HG02840 (cell line): ENCODE measurements around the gene PXT1.
A peak's percentile ranks its signal among the peaks of the same experiment; 100 is the strongest.
"Not testable (repeated sequence)": the region's sequence is repeated elsewhere in the genome, so short reads cannot be mapped to it uniquely, and the experiment has no call there.

Source experiments
- ATAC-seq: cut with Tn5 transposase; IDR thresholded peaks from one replicate; pipeline ENCODE4 v1.9.1; 2021; ENCODE audit warnings: mild to moderate bottlenecking, moderate library complexity, moderate number of reproducible peaks; ENCODE audit not compliant: unreplicated experiment, low FRiP score

The PXT1 gene

DNA sequence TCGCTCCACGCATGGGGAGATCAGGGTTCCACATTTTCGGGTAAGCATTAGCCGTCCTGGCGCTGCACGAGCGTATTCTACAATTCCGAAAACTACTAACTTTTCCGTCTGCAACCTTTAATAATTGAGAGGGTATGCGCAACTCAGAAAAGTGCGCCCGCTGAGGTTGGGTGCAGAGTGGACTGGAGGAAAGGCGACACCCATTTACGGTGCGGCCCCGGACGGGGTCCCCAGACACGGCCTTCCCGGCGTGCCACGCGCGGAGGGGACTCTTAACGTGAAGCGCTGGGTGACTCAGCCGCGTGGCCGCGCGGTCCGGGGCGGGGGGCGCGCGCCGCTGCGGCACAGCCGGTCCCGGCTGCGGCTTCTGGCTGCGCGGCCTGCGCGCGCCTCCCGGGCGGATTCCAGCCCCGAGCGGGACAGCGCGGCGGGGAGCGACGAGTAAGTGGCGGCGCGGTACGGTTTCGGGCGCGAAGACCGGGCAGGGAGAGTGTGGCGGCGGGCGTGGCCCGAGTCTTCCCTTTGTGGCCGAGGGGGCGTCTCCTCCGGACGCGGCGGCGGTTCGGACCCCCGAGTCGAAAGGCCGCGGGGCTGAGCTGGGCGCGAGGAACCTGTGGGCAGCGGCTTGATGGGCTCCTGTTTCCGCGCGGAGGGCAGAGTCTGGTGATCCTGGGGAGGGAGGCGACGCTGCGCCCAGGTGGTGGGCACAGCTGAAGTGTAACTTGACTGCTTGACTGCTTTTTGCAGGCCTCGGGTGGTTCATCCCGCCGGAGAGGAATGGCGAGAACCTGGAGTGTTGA is at the start of gene PXT1, which contains the start of gene KCTD20:
TSS of gene PXT1 (minus strand) at position 184 of the 800 bp plus-strand sequence. CDS start 16,772 bp downstream, outside the sequence.
TSS of gene KCTD20 (plus strand) at position 330 of the 800 bp plus-strand sequence. CDS start 27,098 bp downstream, outside the sequence.
- peak; percentile 88 for ATAC-seq

GRCh38 chr6:36492092-36492491 is 49.4 kb upstream of the PXT1 start:
- no peak for ATAC-seq

DNA sequence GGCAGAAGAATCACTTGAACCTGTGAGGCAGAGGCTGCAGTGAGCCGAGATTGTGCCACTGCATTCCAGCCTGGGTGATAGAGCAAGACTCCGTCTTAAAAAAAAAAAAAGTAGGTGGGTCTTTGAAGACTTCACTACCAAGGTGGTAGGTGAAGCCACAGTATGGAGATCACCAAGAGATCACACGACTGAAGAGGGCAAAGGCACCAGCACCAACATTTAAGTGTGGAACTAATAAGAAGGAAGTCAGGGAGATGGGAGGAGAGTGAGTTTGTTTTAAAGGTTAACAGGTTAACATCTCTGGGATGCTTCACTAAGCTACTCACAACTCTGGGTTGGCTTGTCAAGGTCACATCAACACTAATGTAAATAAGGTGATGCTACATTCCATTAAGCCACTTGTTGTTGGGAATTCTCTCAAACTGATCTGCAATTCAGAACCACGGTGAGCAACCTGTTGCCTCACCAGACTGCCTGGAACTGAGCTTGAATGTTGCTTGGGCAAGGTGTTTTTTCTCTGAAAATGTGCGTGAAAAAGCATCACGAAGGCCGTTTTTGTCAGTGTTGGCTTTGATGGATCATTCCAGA is 48.8 kb upstream of the PXT1 start:
- ATAC-seq, result no peak

- ATAC-seq, result no peak
These were observed 46.8 kb upstream of the PXT1 start for GRCh38 chr6:36489426-36489825.

- no peak for ATAC-seq
These were observed 45.6 kb upstream of the PXT1 start for GRCh38 chr6:36488221-36488620.

GRCh38 chr6:36487698-36488097 is 45.0 kb upstream of the PXT1 start:
- no peak for ATAC-seq

DNA sequence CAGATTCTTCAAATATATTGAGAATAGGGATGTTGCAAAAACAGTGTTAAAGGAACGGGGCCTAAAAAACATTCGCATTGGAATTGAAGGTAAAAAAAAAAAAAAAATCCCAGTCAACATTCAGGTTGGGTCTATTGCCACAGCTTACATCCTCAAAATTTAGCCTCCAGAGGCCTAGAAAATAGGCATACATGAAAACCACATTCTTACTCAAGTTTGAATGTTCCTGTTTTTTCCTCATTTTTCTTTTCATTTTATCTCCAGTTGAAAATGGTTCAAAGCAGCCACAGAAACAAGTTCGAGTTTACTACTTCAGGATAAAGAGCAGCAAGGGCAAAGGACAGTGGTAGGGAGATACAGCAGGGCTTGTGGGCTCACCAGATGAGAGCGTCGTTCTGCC is 42.1 kb upstream of the PXT1 start:
- ATAC-seq, result no peak

- ATAC-seq, result not testable (repeated sequence)
These were observed 40.7 kb upstream of the PXT1 start for GRCh38 chr6:36483326-36483725.

DNA sequence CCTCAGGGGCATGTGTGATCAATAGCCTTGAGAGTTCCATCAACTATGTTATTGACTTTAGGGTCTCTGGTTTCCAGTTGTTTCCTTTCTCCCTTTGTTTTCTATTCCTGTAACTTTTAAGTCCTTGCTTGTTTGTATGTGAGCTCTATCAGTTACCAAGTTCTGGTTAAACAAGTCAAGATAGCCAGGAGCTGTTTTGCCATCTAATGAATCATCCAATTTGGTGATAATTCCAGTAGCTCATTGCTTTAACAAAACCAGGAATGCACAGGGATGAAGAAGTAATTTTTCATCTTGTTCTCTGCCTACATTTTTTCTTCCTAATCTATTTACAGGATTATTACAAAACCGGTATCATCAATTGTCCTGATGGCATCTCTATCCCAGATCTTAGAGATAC is 36.6 kb upstream of the PXT1 start:
- ATAC-seq, result no peak

DNA sequence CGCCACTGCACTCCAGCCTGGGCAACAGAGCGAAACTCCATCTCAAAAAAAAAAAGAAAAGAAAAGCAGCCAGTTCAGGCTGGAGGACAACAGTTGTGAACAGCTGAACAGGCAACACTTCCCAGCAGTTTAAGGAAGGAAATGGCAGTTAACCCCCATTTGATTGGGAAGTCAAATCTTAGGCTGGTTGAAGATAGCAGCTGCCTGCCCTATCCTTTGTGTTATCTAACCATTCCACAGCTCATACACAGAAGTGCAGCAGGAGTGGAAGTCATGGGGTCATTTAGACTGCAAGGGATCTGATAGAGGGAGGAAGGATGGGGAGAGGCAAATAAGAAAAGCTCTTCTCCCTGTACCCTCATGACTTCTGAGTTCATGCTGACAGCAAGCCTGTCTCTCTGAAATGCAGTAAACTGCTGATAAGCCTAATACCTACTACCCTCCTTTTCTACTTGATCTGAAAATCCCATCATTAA is 35.4 kb upstream of the PXT1 start:
- no peak for ATAC-seq

GRCh38 chr6:36469946-36470345 is 27.3 kb upstream of the PXT1 start:
- ATAC-seq, result no peak

GRCh38 chr6:36469148-36469661 is 26.6 kb upstream of the PXT1 start:
- ATAC-seq, result no peak

DNA sequence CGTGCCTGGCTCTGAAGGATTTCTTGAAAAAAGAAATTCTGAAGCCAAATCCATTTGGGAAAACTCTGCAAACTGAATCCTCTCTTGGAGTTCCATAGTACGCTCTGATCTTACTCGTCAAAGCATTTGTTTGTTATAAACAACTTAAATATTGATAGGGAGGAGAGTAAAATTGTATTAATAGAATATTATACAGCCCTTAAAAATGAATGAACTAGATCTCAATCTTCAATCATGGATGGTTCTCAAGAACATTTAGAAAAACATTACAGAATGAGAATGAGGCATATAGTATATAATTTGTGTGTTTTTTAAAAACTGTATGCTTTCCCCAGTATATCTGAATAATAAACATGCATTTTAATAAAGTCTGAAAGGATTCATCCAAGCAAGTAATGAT is 25.0 kb upstream of the PXT1 start:
- no peak for ATAC-seq

GRCh38 chr6:36464233-36464632 is 21.6 kb upstream of the PXT1 start:
- no peak for ATAC-seq

DNA sequence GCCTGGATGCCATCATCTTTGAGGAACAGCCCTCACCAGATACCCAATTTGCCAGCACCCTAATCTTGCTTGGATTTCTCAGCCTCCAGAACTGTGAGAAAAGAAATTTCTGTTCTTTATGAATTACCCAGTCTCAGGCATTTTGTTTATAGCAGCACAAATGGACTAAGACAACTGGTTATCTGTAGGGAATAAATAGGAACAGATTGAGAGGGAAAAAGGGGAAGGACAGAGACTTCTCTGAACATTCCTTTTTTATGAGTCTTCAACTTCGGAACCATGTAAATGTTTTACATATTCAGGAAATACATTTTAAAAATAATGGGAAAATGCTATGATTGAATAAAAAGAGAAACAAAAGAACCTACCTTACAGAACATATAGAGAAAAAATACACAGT is 21.0 kb upstream of the PXT1 start:
- ATAC-seq, result no peak

DNA sequence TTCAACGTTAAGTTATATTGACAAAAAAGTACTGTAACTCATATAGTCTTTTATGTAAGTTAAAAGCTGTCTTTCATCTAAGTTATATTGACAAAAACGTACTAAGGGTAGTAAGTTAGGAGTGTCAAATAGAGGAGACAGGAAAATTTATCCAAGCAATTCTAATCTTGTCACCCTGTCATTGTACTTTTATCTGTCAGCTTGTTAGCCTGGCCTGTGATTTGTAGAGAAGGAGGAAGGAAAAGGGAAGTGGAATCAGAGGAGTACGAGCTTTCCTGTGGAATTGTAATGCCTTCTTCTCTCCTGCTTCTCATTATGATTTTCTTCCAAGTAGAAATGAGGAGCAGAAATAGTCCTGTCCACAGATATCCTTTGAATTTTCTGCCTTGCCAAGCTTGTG is 19.0 kb upstream of the PXT1 start:
- no peak for ATAC-seq

- ATAC-seq, result no peak
These were observed 18.3 kb upstream of the PXT1 start for GRCh38 chr6:36460916-36461315.

DNA sequence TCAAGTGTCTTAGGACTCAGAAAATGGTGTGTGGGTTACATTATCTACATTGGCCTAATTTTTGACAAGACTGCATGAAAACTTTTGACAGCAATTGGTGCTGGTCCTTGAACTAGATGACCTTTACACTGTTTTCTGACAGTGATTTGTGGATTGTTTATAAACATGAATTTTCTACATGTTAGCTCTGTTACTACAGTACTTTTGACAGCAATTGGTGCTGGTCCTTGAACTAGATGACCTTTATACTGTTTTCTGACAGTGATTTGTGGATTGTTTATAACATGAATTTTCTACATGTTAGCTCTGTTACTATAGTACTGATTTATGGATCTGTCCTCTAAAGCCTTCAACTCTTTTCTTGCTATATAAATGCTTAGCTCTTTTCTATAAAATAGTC is 16.8 kb upstream of the PXT1 start:
- ATAC-seq, result no peak

GRCh38 chr6:36455486-36456027 is 12.9 kb upstream of the PXT1 start:
- ATAC-seq, result no peak

DNA sequence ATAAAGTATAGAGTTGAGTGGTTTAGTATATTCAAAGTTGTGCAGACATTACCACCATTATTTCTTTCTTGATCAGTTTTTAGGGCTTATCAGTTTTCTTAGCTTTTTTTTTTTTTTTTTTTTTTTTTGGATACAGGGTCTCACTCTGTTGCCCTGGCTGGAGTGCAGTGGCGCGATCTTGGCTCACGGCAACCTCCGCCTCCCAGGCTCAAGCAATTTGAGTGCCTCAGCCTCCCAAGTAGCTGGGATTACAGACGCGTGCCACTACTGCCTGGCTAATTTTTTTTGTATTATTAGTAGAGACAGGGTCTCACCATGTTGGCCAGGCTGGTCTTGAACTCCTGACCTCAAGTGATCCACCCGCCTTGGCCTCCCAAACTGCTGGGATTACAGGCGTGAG is 10.2 kb upstream of the PXT1 start:
- not testable (repeated sequence) for ATAC-seq

DNA sequence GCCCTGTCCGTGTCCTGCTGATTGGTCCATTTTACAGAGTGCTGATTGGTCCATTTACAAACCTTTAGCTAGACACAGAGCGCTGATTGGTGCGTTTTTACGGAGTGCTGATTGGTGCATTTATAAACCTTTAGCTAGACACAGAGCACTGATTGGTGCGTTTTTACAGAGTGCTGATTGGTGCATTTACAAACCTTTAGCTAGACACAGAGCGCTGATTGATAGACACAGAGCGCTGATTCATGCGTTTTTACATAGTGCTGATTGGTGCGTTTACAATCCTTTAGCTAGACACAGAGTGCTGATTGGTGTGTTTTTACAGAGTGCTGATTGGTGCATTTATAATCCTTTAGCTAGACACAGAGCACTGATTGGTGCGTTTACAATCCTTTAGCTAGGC is 6.5 kb upstream of the PXT1 start:
- not testable (repeated sequence) for ATAC-seq
